T47D (cell line): ENCODE measurements around the gene USPL1.

ENCODE experiments used
- DNase-seq, 2 experiments: peaks; one replicate each; pipeline versions ENCODE4 v3.0.0 to v3.0.0-alpha.2; 2011 to 2012; ENCODE audit warnings: low read depth in 1 of 2, low spot score in 1 of 2
- JUND ChIP-seq: IDR thresholded peaks from 2 replicates; pipeline ENCODE4 v1.6.1; 2012; ENCODE audit warnings: low read depth
- in situ Hi-C: cut with HindIII; loops from 2 replicates; pipeline ENCODE4 v1.10.0; 2016; ENCODE audit warnings: low sequenced_read_pairs, low pct_unique_long_range_greater_than_20kb

The USPL1 gene

DNA sequence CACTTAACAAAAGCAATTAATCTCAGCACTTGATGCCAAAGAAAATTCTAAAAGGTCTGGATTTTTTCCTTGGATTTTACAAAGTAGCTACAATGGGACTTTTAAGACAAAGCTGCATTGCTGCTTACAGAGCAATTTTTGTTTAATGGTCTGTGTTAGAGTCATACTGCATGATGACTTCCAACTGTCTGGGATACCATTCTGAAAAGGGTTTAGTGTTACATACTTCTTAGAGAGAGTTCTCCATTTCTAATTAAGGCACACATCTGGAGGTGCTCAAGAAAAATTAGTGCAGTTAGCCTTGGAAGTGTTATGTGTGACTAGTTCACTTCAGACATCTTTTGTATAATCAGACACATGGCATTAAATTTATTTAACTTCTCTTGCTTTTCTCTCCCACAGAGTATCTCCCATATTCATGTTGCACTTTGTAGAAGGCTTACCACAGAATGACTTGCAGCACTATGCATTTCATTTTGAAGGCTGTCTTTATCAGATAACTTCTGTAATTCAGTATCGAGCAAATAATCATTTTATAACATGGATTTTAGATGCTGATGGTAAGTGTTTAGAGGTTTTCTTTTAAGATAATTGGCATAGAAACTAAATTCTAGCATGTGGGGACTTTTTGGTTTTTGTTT lies 35.1 kb downstream of the USPL1 start:
- TF ChIP-seq JUND: no peak
- in situ Hi-C loops: no loop called here
- DNase-seq: no peak

- TF ChIP-seq JUND: no peak
- DNase-seq: no peak
- in situ Hi-C loops: no loop called here
Measured at GRCh38 chr13:30654430-30654829, 36.7 kb downstream of the USPL1 start.

GRCh38 chr13:30656178-30656577 lies 38.5 kb downstream of the USPL1 start:
- no peak for DNase-seq
- in situ Hi-C loops: no loop called here
- TF ChIP-seq JUND: no peak

GRCh38 chr13:30659980-30660379 lies 42.3 kb downstream of the USPL1 start:
- no peak for TF ChIP-seq JUND
- in situ Hi-C loops: no loop called here
- no peak for DNase-seq

DNA sequence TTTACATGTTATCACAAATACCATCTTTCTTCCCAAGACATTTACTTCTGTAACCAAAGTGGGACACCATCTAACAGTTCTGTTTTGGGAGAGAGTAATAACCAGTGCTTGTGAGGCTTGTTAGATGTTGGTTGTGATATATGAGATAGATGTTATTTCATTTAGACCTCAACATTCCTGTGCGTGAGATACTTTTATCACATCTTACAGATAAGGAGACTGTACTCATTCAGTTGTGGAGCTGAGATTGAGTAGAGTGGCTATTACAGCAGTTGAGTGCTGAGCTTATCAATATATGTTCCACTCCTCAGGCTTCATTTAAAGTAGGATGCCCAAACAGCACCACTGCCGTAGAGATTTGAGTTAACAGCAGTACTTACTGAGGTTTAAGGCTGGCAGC lies 43.1 kb downstream of the USPL1 start:
- TF ChIP-seq JUND: no peak
- no peak for DNase-seq
- in situ Hi-C loops: no loop called here

- no peak for DNase-seq
- in situ Hi-C loops: no loop called here
- TF ChIP-seq JUND: no peak
Measured at GRCh38 chr13:30664689-30665275, 47.1 kb downstream of the USPL1 start.

GRCh38 chr13:30665638-30666037 lies 47.9 kb downstream of the USPL1 start:
- TF ChIP-seq JUND: no peak
- no peak for DNase-seq
- in situ Hi-C loops: no loop called here

DNA sequence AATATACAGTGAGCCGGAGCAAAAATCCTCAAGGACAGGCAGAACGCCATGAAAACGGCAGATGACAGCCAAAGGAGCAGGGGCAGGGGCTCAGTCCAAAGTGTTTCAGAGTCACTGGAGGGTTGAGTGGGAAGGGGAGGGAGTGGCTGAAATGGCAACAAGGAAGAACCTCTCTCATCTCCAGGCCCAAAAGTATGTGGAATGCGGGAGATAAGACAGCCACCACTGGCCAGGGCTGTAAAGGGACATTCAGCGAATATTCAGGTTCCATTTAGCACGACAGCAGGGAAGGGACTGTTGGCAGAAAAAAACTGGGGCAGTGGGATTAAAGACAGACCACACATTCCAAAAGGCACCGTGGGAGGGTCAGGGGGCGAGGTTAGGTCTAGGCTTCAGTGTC lies 48.4 kb downstream of the USPL1 start:
- no peak for TF ChIP-seq JUND
- no peak for DNase-seq
- in situ Hi-C loops: no loop called here

- in situ Hi-C loops: no loop called here
- DNase-seq: no peak
- TF ChIP-seq JUND: no peak
Measured at GRCh38 chr13:30667014-30667413, 49.3 kb downstream of the USPL1 start.

DNA sequence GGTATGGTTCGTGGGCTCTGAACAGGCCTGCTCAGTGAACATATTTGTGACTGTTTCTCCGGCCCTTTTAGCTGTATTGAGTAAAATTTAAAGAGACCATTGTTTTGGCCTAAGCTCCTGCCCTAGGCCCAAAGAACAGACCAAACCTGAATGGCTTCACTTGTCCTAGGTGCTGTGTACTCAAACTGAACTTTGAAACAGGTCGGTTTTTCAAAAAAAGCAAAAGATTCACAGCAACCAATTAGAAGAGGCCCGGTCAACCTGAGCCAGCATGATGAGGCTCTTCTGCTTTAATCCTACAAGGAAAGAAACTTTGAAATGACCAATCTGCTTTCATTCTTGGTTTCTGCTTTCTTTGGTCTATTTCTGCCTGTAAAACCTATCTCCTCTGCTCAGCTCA lies 50.6 kb downstream of the USPL1 start:
- TF ChIP-seq JUND: no peak
- DNase-seq: no peak
- in situ Hi-C loops: no loop called here

DNA sequence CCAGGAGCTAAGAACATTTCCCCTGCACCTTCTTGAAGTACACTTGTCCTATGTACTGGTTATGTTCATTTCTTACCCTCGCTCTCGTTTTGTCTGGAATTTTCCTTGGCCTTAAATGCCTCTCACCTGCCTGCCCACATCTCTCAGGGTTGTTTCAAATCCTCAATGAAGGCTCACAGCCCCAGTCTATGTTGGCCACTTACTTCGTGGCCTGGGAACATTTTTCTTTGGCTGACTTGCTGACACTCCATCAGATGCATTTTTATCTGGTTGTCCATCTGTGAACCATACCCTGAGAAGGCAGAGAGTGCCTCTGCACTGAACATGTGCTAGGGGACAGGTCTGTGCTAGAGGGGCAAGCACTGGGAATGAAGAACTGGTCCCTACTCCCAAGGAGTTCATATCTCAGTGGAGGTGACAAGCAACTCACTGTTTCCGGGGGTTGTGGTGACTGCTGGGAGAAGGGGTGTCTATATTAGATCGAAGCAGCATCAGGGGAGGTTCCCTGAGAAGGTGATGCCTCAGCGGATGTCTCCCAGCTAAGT lies 53.6 kb downstream of the USPL1 start:
- DNase-seq: no peak
- in situ Hi-C loops: no loop called here
- no peak for TF ChIP-seq JUND

DNA sequence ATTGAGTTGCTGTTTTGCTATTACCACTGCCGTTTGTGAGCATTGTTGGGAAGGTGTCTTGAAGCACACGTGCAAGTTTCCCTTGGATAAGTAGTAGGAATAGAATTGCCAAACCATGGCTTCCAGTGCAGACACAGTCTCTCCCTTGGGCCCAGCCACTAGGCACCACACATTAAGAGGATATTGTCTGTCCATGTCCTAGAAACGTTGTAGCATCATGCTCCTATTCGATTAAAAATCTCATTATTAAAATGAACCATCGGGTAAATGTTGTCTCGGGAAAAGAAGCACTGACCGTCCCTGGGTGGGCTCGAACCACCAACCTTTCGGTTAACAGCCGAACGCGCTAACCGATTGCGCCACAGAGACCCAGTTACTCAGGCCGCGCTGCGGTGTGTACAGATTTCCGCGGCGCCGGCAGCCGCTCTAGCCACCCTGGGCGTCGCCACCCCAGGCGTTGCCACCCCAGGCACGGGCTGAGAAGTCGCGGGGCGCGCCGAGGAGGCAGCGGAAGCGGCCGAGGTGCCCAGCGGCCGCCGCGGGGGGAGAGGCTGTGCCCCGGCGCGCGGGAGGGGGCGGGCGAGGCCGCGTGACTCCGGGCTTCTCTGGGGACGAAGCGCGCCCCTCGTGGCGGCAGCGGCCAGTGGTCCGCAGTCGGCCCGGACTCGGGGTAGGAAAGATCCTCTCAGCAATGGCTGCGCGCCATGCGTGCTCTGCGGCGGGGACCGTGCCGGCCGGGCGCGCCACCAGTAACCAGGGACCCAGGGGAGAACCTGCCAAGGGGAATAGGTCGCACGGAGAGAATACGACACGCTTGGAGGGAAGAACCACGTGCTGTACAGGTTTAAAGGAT lies 56.2 kb downstream of the USPL1 start:
- in situ Hi-C loops: no loop called here
- peak in 1 of 2 experiments; percentile 77 for DNase-seq
- no peak for TF ChIP-seq JUND

DNA sequence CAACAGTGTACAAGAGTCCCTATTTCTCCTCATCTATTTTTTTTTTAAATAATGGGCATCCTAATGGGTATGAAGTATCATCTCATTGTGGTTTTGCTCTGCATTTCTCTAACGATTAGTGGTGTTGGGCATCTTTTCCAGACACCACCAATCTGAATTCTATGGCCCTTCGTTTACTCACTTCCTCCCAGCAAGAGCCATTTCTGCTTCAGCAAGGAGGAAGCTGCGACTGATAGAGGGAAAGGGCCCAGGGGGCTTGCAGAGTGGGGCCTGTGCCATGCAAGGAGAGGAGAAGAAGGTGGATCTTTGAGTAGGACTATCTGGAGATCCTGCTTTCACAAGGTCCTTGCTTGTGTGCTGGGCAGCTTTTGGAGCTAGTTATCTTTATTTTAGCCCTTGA lies 58.0 kb downstream of the USPL1 start:
- in situ Hi-C loops: no loop called here
- no peak for DNase-seq
- TF ChIP-seq JUND: no peak
